GM12801 (cell line): ENCODE measurements around the gene SLC8A1.

Experiments used
- TF ChIP-seq, protein P1 (sequence below): IDR thresholded peaks from one replicate; pipeline ENCODE4 v1.5.1; 2011; ENCODE audit warnings: control low read depth; ENCODE audit not compliant: insufficient read length; ENCODE audit errors: extremely low read depth

The SLC8A1 gene

GRCh38 chr2:40371525-40372282, 80.2 kb downstream of the SLC8A1 start:
- TF ChIP-seq, protein P1, sequence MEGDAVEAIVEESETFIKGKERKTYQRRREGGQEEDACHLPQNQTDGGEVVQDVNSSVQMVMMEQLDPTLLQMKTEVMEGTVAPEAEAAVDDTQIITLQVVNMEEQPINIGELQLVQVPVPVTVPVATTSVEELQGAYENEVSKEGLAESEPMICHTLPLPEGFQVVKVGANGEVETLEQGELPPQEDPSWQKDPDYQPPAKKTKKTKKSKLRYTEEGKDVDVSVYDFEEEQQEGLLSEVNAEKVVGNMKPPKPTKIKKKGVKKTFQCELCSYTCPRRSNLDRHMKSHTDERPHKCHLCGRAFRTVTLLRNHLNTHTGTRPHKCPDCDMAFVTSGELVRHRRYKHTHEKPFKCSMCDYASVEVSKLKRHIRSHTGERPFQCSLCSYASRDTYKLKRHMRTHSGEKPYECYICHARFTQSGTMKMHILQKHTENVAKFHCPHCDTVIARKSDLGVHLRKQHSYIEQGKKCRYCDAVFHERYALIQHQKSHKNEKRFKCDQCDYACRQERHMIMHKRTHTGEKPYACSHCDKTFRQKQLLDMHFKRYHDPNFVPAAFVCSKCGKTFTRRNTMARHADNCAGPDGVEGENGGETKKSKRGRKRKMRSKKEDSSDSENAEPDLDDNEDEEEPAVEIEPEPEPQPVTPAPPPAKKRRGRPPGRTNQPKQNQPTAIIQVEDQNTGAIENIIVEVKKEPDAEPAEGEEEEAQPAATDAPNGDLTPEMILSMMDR, result no peak

- TF ChIP-seq, protein P1, result no peak
Observed at GRCh38 chr2:40370007-40370395, 81.9 kb downstream of the SLC8A1 start.

DNA sequence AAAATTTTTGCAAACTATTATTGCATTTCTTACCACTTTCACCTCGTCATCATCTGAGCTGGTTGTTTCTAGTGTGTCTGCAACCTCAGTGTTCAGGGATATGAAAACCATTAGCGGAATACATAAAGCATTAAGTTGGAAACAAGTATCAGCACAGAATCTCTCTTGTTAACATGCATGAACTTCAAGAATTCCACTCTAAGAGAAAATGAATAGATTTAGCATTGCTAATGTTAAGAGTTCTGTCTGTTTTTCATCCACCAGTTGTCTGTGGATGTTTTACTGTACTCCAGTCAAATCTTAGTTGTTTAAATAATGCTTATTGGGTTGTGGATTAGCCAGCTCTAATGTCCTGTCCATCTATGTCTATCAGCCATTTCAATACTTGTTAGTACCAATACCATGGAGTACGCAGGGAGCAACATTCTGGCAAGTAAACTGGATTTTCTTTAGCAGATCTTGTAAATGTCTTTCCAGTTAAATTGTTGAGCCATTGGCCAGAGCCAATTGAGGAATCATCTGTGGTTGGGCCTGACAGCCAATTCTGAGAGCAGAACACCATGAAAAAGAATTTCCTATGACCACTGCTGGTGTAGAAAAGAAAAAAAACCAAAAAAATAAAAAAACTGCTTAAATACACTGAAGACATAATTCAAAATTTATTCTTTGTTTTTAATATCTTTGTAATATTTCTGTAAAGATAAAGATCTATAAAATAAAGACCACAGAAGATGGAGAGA, 82.5 kb downstream of the SLC8A1 start:
- TF ChIP-seq, protein P1, result no peak

- TF ChIP-seq, protein P1, result no peak
Observed at GRCh38 chr2:40367652-40368051, 84.2 kb downstream of the SLC8A1 start.

- TF ChIP-seq, protein P1, result no peak
Observed at GRCh38 chr2:40367032-40367431, 84.9 kb downstream of the SLC8A1 start.

- TF ChIP-seq, protein P1, result no peak
Observed at GRCh38 chr2:40364151-40364874, 87.6 kb downstream of the SLC8A1 start.

DNA sequence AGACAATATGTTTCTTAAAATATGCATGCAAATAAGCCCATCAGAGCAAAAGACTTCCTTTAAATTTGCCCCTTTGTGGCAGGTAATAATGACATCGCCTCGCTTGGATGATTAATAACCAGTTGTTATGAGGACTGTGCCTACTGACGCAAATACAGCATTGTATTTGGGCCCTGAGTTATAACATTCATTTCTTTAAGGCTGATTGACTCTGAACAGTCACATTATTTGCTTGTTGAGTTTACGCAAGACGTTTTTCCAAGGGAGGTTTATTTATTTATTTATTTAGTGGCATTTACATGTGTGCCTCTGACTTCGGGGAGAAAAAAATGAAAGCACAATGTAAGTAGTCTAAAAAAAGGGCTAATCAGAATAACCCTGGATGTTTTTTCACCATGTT, 88.3 kb downstream of the SLC8A1 start:
- TF ChIP-seq, protein P1, result no peak
